Measurements from ENCODE around the gene RNF167.

Gene RNF167

DNA sequence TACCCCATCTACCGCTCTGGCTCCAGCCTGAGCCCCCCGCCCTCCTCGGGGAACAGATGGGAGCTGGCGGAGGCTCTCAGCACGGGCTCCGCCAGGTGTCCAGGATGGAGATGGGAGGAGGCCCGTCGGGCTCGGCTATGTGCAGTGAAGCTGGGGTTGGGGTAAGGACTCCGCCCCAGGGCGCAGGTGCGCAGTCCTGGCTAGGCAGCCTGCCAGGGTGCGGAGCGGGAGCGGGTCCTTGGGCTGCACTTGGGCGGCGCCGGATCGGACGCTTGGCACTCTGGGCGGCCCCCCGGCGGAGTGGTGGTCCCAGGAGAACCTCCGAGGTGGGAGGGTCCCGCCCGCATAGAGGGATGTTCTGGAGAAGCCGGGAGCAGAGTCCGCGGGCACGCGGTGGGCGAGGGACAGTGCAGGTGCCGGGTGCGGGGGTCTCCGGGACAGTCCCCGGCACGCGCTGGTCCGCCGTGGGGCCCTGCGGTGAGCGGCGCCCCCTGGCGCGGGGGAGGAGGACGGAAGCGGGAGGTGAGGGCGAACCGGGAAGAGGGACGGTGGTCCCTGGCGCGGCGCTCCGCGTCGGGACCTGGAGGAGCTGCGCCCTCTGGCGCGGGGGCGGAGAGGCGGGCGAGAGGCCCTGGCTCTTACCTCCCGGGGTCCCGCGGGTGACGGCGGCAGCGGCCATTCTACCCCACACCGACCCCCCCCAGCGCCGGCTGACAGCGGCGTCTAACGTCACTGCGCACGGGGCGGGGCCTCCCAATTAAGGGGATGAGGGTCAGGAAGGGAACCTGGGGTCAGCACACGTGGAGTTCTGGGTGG is 47.1 kb downstream of the RNF167 start, which contains the start of gene CAMTA2:
TSS of gene CAMTA2 (minus strand) at position 725 of the 816 bp plus-strand sequence. CDS start 1,453 bp downstream, outside the sequence.
- peak; percentile 44 for DNase-seq

DNA sequence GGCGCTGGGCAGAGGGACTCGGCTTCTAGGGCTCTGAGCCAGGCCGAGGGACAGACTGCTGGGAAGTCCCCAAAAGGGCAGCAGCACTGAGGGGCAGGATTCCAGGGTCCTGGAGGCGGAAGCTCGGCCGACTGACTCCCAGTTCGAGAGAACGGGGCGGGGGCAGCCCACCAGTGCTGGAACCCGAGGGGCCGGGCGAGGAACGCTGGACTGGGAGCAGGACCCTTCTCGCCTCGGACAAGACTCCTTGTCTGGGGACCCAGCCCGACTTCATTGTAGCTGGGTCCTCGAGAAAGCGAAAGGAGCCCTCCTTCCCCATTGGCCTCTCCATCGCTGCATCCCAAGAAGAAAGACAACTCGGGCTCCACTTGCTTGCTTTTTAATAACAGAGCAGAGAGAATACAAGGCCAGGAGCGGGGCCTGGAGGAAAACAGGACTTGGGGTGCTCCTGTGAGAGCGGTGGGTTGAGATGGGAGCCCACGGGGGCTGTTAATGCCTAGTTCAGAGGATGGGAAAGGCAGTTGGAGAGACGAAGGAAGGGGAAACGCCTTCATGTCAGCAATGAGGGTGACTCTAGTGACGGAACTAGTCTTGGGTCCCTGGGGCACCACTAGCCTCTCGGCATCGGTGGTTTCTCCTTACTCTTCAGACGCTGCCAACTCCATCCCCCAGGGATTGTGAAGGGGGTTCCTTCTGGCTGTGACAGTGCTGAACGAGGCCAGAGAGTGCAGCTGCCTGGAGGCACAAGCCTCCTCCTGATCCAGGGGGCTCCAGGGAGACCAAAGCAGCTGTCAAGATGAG is 47.9 kb downstream of the RNF167 start:
- no peak for DNase-seq

GRCh38 chr17:4994081-4994595 is 54.1 kb downstream of the RNF167 start:
- no peak for DNase-seq
